Measurements from ENCODE around the gene GAS7. TPM values are rescaled to one million over a fixed set of nuclear protein-coding genes. Genes with fewer than 3 reads are reported as not detected.

Gene GAS7
- total RNA-seq, 4 donors from 2014 or later, result 24.7 to 43.3 (median 38.4) TPM

GRCh38 chr17:10116267-10116666 lies 82.1 kb downstream of the GAS7 start:
- no peak for TF ChIP-seq CTCF (IDR thresholded peaks at IDR 0.05; ENCODE audit: low read depth)

- TF ChIP-seq CTCF (IDR thresholded peaks at IDR 0.05; ENCODE audit: low read depth), result no peak
Measured at GRCh38 chr17:10115536-10115932, 82.9 kb downstream of the GAS7 start.

- no peak for TF ChIP-seq CTCF (IDR thresholded peaks at IDR 0.05; ENCODE audit: low read depth)
Measured at GRCh38 chr17:10114931-10115535, 83.4 kb downstream of the GAS7 start.

- TF ChIP-seq CTCF (IDR thresholded peaks at IDR 0.05; ENCODE audit: low read depth), result no peak
Measured at GRCh38 chr17:10112962-10113361, 85.4 kb downstream of the GAS7 start.

GRCh38 chr17:10111907-10112452 lies 86.4 kb downstream of the GAS7 start:
- no peak for TF ChIP-seq CTCF (IDR thresholded peaks at IDR 0.05; ENCODE audit: low read depth)

GRCh38 chr17:10109146-10109545 lies 89.3 kb downstream of the GAS7 start:
- no peak for TF ChIP-seq CTCF (IDR thresholded peaks at IDR 0.05; ENCODE audit: low read depth)

GRCh38 chr17:10107316-10108165 lies 90.9 kb downstream of the GAS7 start:
- no peak for TF ChIP-seq CTCF (IDR thresholded peaks at IDR 0.05; ENCODE audit: low read depth)

All from subcutaneous adipose tissue (tissue), 4 donors.